CD4-positive, alpha-beta T cell (primary cell): ENCODE measurements around the gene ZNF74. TPM values are rescaled to one million over a fixed set of nuclear protein-coding genes. Genes with fewer than 3 reads are reported as not detected.

Experiments
- ATAC-seq: fragments of 200-7000 bp; cut with Tn5 transposase; one replicate; pipeline ENCODE4 v1.10.0; 2022; ENCODE audit warnings: mild to moderate bottlenecking; ENCODE audit not compliant: poor library complexity
- CTCF ChIA-PET: fragments of 350-600 bp; sonication (Branson Sonifier 250); formaldehyde crosslinking; loops from one replicate; lab custom pipeline; 2021; ENCODE audit warnings: antibody characterized with exemption, inconsistent platforms; lab: Charles Lee
- POLR2A ChIA-PET: fragments of 350-600 bp; sonication (Branson Sonifier 250); formaldehyde crosslinking; loops from one replicate; lab custom pipeline; 2021; ENCODE audit warnings: antibody characterized with exemption, inconsistent platforms; lab: Charles Lee
- DNase-seq, 14 experiments: peaks; one replicate each; pipeline ENCODE4 v3.0.0-alpha.2; 2013 to 2020; ENCODE audit warnings: mixed read lengths in 2 of 14
- H3K27ac ChIP-seq, 2 donors: one replicate each; pipeline versions ENCODE4 v1.5.1 to v1.7.0; 2013; ENCODE audit warnings: low read length in 2 of 2, low read depth in 1 of 2, mild to moderate bottlenecking in 1 of 2
- H3K27me3 ChIP-seq, 2 experiments: 1 replicate in 1 of 2; 2 replicates in 1 of 2; pipeline versions ENCODE4 v1.6.1 to v1.7.0; 2013; ENCODE audit warnings: low read length in 2 of 2, control low read depth in 1 of 2, mild to moderate bottlenecking in 1 of 2, moderate library complexity in 1 of 2; ENCODE audit not compliant: insufficient read depth in 2 of 2, control insufficient read depth in 1 of 2
- H3K36me3 ChIP-seq: one replicate; pipeline ENCODE4 v1.6.1; 2013; ENCODE audit warnings: low read length, control low read depth; ENCODE audit not compliant: insufficient read depth
- H3K4me1 ChIP-seq: one replicate; pipeline ENCODE4 v1.6.1; 2013; ENCODE audit warnings: low read length, control low read depth; ENCODE audit not compliant: insufficient read depth
- H3K4me3 ChIP-seq: one replicate; pipeline ENCODE4 v1.5.1; 2013; ENCODE audit warnings: mild to moderate bottlenecking, low read length, moderate library complexity
- H3K9me3 ChIP-seq, 2 experiments: 1 replicate in 1 of 2; 2 replicates in 1 of 2; pipeline versions ENCODE4 v1.6.1 to v1.7.0; 2013; ENCODE audit warnings: low read length in 2 of 2, mild to moderate bottlenecking in 2 of 2, control low read depth in 1 of 2, moderate library complexity in 1 of 2; ENCODE audit not compliant: control insufficient read depth in 1 of 2, insufficient read depth in 1 of 2
- H3K27ac Mint-ChIP-seq: one replicate; pipeline ENCODE4 v1.8.0; 2020; ENCODE audit warnings: mixed read lengths
- H3K27me3 Mint-ChIP-seq: one replicate; pipeline ENCODE4 v1.8.0; 2021; ENCODE audit warnings: mixed read lengths
- H3K36me3 Mint-ChIP-seq: one replicate; pipeline ENCODE4 v1.8.0; 2021; ENCODE audit warnings: low read depth, mixed read lengths
- H3K4me1 Mint-ChIP-seq: one replicate; pipeline ENCODE4 v1.8.0; 2021; ENCODE audit warnings: low read depth, mixed read lengths
- H3K4me3 Mint-ChIP-seq: one replicate; pipeline ENCODE4 v1.8.0; 2020; ENCODE audit warnings: mild to moderate bottlenecking, mixed read lengths
- H3K9me3 Mint-ChIP-seq: one replicate; pipeline ENCODE4 v1.8.0; 2020; ENCODE audit warnings: mixed read lengths
- CTCF ChIP-seq: fragments of 200-600 bp; IDR thresholded peaks from one replicate; pipeline ENCODE4 v1.8.0; 2022; ENCODE audit warnings: antibody characterized with exemption, mild to moderate bottlenecking
- intact Hi-C, 2 experiments: fragments of 100-400 bp; cut with DNase I in 1 of 2; cut with micrococcal nuclease in 1 of 2; formaldehyde crosslinking; loops; one replicate each; pipeline versions ENCODE4 v1.15.1 to v1.9.0; 2023 to 2025; cut with DNase I, micrococcal nuclease
- total RNA-seq, 174 experiments: library from RNA in 2 of 174; stranded (reverse) in 2 of 174; gene quantifications; one replicate each; pipeline ENCODE4 v1.2.3 and lab custom pipeline; 2021 to 2026

Gene ZNF74
- total RNA-seq, 2 experiments from 2014 or later, result 1.7 to 2.3 TPM

DNA sequence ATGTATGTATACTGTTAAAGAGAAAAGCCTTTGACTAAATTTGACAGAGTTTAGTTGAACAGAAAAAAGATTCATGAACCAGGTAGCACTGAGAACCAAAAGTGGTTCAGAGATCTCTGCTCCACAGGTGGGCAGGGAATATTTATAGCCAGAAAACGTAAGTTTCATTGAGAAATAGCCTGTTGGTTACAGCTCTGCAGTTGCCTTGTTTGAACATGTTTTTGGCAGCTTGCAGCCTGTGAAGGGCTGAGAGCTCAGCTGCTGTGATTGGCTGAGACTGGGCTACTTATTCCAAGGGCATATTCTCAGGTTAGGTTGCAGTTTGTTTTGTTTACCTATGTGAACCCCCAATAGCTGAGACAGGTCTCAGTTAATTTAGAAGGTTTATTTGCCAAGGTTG is 13.5 kb upstream of the ZNF74 start:
- ATAC-seq (no peak), DNase-seq (no peak)
- H3K27ac Mint-ChIP-seq, result no peak overlapping the region
- intact Hi-C loops, result no loop called here
- POLR2A ChIA-PET, result no interaction called here
- H3K36me3 ChIP-seq, result no peaks in the 10 kb centered on the region
- H3K27ac ChIP-seq, result no peak overlapping the region
- no peaks in the 10 kb centered on the region for H3K9me3 Mint-ChIP-seq
- H3K36me3 Mint-ChIP-seq, result no peaks in the 10 kb centered on the region
- no peaks in the 10 kb centered on the region for H3K4me1 ChIP-seq
- no peak overlapping the region for H3K4me3 ChIP-seq
- H3K4me1 Mint-ChIP-seq, result no peaks in the 10 kb centered on the region
- CTCF ChIA-PET, result no interaction called here
- no peak overlapping the region for H3K4me3 Mint-ChIP-seq
- H3K9me3 ChIP-seq, result no peaks in the 10 kb centered on the region
- no peak for TF ChIP-seq CTCF
- H3K27me3 Mint-ChIP-seq, result no peaks in the 10 kb centered on the region
- H3K27me3 ChIP-seq, result no peaks in the 10 kb centered on the region

DNA sequence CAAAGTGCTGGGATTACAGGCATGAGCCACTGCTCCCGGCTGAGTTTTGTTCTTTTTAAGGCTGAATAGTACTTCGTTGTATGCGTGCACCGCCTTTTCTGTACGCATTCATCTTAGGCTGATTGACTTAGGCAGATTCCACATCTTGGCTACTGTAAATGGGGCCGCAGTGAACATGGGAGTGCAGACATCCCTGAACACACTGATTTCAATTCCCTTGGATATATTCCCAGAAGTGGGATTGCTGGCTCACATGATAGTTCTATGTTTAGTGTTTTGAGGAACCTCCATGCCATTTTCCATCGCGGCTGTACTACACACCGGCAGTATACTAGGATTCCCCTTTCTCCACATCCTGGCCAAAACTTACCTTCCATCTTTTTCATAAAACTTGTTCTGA is 10.4 kb upstream of the ZNF74 start:
- no peak for TF ChIP-seq CTCF
- H3K27ac Mint-ChIP-seq, result no peak overlapping the region
- no peak overlapping the region for H3K4me3 Mint-ChIP-seq
- Histone ChIP-seq H3K27ac (no peak overlapping the region), H3K27me3 (no peaks in the 10 kb centered on the region), H3K4me1 (no peaks in the 10 kb centered on the region), H3K9me3 (no peaks in the 10 kb centered on the region), H3K36me3 (no peaks in the 10 kb centered on the region), H3K4me3 (no peak overlapping the region)
- ATAC-seq (no peak), DNase-seq (no peak)
- H3K27me3 Mint-ChIP-seq, result no peaks in the 10 kb centered on the region
- H3K4me1 Mint-ChIP-seq, result no peaks in the 10 kb centered on the region
- CTCF ChIA-PET, result no interaction called here
- H3K9me3 Mint-ChIP-seq, result no peaks in the 10 kb centered on the region
- intact Hi-C loops, result no loop called here
- no peaks in the 10 kb centered on the region for H3K36me3 Mint-ChIP-seq
- POLR2A ChIA-PET, result no interaction called here

DNA sequence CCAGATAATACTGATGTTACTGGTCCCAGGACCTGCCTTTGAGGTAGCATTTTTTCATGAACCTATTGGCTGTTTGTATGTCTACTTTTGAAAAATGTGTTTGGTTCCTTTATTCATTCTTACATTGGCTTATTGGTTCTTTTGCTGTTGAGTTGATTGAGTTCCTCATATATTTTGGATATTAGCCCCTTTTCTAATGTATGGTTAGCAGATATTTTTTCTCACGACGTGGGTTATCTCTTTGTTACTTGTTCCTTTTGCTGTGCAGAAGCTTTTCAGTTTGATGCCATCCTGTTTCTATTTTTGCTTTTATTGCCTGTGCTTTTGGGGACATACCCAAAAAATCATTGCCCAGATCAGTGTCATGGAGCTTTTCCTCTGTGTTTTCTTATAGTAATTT is 9.8 kb upstream of the ZNF74 start:
- H3K9me3 ChIP-seq, result peaks cover 0 to under 1% of the 10 kb centered on the region in 2 experiments
- Mint-ChIP-seq H3K36me3 (no peaks in the 10 kb centered on the region), H3K4me3 (no peak overlapping the region), H3K9me3 (no peaks in the 10 kb centered on the region), H3K27ac (no peak overlapping the region), H3K4me1 (no peaks in the 10 kb centered on the region), H3K27me3 (no peaks in the 10 kb centered on the region)
- TF ChIP-seq CTCF, result no peak
- no peak overlapping the region for H3K4me3 ChIP-seq
- intact Hi-C loops, result no loop called here
- H3K36me3 ChIP-seq, result no peaks in the 10 kb centered on the region
- no peaks in the 10 kb centered on the region for H3K4me1 ChIP-seq
- no peaks in the 10 kb centered on the region for H3K27me3 ChIP-seq
- no peak for DNase-seq
- H3K27ac ChIP-seq, result no peak overlapping the region
- CTCF ChIA-PET, result no interaction called here
- ATAC-seq, result no peak
- POLR2A ChIA-PET, result no interaction called here
